Iris pigment epithelial cell (primary cell): ENCODE data around the gene ZCCHC10.
"Not testable (repeated sequence)": the region's sequence is repeated elsewhere in the genome, so short reads cannot be mapped to it uniquely, and the experiment has no call there.

Experiments used
- DNase-seq: peaks from one replicate; pipeline ENCODE4 v3.0.0-alpha.2; 2011; ENCODE audit warnings: low read depth

Gene ZCCHC10

DNA sequence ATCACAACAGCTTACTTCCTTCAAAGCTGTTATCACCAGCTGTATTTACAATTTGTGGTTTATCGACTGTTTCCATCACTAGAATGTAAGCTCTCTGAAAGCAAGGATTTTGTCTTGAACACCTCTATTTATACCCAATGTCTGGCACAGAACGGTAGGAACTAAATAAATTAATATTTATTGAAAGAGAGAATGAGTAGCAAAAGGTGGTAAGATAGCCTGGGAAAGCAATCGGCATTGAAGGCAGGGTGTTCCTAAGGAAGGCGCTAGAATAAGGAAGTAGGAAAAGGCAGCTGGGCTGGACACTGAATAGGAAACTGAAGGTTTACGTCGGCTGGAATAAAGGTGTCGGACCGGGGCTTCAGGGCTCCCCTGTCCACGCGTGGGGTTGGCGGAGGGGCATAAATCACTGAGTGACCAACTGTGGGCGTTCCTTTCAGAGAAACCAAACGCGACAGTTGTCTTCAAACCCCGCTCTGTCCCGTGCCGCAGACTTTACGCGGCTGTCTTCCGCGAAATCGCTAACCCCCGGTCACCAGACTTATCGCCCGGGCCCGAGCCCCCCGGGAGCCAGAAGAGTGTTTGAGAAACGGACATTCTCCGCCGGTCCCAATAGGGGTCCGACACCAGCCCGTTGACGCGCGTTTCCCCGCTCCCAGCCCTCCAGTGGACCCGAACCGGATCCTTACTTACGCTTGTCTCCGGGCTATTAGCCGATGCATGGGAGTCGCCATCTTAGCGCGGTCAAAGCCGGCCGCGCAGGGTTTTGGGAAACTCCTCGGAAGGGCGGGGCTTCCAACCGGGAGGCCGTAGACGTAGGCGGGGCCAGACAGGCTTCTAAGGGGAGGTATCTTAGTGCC lies at the start of gene ZCCHC10:
Gene ZCCHC10, minus strand, starts transcription at position 746 of the 860 bp plus-strand sequence. Its CDS starts 12 bp downstream, at position 734.
- peak; percentile 95 for DNase-seq

- peak; percentile 17 for DNase-seq
These were observed 49.5 kb upstream of the ZCCHC10 start for GRCh38 chr5:133075572-133076536.

DNA sequence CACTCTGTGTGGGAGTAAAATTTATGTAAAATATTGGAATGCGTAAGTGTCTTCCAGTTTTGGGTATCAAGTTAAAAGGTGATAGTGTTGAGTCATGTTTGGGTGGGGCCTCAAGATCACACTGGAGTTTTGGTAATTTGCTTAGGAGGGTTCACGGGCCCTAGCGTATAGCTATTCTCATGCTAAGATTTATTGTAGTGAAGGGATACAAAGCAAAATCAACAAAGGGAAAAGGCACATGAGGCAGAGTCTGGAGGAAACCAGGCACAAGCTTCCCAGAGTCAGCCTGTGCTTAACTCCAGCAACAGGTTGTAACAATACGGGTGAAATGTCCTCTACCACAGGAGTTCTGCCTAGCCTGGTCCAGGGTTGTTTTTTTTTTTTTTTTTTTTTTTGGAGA lies 45.7 kb upstream of the ZCCHC10 start:
- no peak for DNase-seq

GRCh38 chr5:133066045-133066444 lies 39.7 kb upstream of the ZCCHC10 start:
- no peak for DNase-seq

GRCh38 chr5:133065471-133065870 lies 39.1 kb upstream of the ZCCHC10 start:
- no peak for DNase-seq

DNA sequence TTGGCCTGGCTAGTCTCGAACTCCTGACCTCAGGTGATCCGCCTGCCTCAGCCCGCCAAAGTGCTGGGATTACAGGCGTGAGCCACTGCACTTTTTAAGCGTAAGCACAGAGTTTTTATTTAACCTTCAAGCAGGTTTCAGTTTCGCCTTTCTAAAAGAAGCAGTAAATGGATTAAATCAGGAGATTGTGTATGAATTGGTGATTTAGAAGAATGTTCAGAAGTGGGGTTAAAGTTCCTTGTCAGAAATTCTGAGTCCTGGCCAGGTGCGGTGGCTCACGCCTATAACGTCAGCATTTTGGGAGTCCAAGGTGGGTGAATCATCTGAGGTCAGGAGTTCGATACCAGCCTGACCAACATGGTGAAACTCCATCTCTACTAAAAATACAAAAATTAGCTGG lies 37.6 kb upstream of the ZCCHC10 start:
- DNase-seq: peak; percentile 16

- DNase-seq: no peak
These were observed 35.9 kb upstream of the ZCCHC10 start for GRCh38 chr5:133062276-133062675.

DNA sequence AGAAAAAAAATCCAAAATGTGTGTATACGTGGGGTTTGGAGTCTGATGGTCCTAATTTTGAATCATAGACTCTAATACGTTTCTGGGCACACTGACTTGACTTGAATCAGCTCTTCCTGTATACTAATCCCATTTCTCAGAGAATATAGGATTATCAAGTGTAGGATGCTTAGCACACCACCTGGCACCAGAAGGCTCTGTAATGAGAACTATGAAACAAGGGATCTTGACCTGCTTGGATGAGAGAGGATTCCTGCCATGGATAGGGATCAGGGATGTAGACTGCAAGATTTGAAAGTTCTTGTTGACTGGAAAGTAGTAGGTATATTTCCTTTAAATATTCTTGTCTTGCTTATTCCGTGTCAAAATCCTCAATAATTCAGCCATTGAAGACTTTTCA lies 33.3 kb upstream of the ZCCHC10 start:
- DNase-seq: no peak

DNA sequence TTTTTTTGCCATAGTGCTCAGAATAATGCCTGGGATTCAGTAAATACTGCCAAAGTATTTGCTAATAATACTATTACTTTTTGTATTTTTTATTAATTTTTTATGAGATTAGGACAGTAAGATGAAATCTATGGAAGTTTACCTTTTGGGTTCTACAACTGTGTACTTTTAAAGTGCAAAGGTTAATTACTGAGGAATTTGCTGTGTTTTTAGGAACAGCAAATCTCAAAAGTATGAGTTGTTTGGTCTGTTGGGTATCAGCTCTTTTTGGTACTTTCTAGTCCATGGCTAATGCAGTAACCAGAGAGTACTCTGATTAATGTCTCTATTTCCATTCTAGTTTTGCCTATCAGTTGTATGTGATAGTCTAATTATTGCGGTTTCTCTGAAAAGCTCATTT lies 30.5 kb upstream of the ZCCHC10 start:
- DNase-seq: no peak

DNA sequence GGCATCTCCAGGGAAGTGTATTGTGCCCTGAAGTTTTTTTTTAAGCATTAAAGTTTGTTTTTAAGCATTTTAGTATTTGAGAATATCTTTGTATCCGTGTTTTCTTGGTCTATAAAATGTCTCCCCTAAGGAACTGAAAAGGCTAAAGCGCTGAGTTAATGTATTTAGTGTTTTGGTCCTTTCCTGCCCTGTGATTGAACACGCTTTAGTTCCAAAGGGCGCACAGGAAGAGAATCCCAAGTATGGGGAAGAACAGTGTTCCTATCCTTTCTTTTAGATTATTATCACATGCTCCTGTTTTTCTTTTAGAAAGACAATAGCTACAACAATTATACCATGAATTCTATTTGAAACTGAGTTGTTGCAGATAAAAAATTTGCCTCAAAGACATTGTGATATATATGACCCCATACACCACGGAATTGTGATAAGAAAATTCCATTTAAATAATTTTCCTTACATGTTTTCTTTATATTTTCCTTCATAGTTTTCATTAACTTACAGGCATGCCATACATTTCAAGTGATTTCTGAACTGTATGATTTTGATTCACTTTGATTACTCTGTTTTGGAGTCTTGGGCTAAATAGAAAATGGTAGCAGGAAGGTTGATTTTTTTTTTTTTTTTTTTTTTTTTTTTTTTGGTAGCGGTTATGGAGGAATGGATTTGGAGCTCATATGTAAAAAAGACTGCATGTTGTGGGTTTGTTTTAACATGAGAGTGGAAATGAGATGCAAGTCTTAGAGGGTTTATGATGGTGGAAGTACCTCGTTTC lies 28.5 kb upstream of the ZCCHC10 start:
- DNase-seq: no peak

DNA sequence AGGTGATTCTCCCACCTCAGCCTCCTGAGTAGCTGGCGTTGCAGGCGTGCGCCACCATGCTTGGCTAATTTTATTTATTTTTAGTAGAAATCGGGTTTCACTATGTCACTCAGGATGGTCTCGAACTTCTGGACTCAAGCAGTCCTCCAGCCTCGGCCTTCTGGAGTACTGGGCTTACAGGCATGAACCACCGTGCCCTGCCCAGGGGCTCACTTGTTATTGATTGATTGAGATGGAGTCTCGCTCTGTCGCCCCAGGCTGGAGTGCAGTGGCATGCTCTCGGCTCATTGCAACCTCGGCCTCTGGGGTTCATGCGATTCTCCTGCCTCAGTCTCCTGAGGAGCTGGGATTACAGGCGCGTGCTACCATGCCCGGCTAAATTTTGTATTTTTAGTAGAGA lies 27.1 kb upstream of the ZCCHC10 start:
- no peak for DNase-seq

DNA sequence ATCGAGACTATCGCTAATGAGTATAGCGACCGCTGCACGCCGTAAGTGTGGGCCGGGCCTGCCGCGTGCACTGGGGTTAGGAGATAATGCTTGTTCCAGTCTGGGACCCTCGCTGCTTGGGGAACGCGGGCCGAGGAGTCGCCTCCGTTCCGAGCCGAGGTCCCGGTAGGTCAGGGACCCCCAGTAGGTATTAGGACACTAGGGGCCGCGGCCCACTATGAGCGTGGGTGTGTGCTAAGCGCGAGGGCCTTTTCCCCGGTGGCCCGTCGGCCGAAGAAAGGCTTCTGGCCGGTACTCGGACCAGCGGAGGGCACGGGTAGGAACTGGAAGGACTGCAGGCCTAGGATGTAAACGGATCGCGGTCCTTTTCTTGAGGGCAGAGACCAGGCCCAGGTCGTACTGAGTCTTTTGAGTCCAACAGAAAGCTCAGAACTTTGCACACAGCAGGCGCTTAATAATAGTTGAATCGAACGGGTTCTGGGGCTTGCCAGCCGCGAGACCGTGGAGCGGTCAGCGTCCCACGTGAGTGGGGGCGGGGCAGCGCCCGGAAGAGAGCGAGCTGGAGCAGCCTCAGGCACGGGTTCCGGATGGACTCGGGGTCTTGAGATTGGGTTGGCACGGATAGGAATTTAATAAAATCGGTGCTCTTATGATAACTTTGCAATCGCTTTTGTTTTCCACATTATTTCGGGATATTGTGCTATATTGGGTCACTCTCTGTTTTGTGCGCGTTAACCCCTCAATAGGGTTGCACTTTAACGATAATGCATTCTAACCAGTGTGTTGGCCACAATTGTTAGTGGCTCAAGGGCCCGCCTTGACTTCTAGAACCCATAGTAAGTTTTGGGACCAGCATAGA lies 26.2 kb upstream of the ZCCHC10 start:
- peak; percentile 54 for DNase-seq

GRCh38 chr5:133051542-133052316 lies 25.4 kb upstream of the ZCCHC10 start, which contains the start of gene HSPA4:
Gene HSPA4, plus strand, starts transcription at chr5:133052013. Its CDS starts 238 bp downstream, at chr5:133052251.
- DNase-seq: peak; percentile 98

DNA sequence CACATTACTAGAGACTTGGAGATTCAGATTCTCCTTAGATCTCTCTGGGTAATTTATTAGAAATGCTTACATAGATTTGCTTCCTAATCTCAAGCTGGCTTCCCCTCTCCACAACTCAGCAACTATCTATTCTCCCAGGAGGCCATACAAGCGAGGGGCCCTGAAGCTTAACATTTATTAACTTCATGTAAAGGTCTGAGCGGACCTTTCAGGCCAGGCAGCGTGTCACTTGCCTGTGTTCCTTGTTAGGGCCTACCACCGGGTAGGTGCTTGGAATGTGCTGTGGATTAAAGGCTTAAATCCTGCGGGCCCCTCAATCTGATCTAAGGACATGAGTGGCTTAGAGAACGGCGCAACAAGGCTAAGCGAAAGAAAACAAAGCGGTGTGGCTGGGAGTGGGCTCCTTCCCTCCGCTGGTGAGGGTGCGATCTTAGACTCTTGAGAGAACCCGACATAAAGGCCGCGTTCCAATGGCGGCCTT lies 24.8 kb upstream of the ZCCHC10 start:
- DNase-seq: no peak

DNA sequence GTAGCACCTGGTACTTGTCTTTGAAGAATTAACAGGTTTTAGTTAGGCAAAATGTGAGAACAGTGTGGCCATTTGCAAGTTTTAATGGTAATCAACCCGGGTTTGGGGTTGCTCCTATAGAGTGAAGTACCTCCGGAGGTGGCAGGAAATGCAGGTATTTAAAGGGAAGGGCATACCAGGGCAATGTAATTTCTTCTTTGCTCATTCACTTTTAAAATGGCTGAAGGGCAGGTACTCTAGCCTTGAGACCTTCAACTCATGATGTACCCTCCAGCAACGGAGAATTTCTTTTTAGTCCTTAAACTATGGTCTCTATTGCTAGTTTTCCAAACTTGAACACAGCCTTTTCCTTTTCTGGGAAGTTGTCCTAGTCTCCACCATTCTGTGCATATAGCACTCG lies 24.2 kb upstream of the ZCCHC10 start:
- no peak for DNase-seq

GRCh38 chr5:133049726-133050048 lies 23.3 kb upstream of the ZCCHC10 start:
- DNase-seq: no peak

- peak; percentile 54 for DNase-seq
These were observed 22.8 kb upstream of the ZCCHC10 start for GRCh38 chr5:133048993-133049725.

DNA sequence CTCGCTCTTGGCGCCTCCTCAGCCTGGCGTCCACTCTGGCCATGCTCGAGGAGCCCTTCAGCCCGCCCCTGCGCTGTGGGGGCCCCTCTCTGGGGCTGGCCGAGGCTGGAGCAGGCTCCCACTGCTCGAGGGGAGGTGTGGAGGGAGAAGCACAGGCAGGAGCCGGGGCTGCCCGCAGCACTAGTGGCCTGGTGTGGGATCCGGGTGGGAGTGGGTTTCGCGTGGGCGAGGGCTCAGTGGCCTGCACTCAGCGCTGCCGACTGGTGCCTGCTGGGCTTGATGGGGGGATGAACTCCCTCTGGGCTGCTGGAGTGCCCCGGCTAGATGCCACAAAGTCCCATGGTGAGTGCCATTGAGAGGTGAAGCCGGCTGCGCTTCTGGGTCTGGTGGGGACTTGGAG lies 21.1 kb upstream of the ZCCHC10 start:
- no peak for DNase-seq

GRCh38 chr5:133046560-133046959 lies 20.2 kb upstream of the ZCCHC10 start:
- not testable (repeated sequence) for DNase-seq
